Measurements from ENCODE around the gene MSL3. TPM values are rescaled to one million over a fixed set of nuclear protein-coding genes. Genes with fewer than 3 reads are reported as not detected.

MSL3 gene
- total RNA-seq, 1 donor from 2014 or later: 27.7 TPM

GRCh38 chrX:11787564-11787963 is 29.5 kb downstream of the MSL3 start:
- intact Hi-C loops (cut with DNase I): no loop called here
- Histone ChIP-seq H3K4me3 (peak overlapping the region; percentile 16), H3K36me3 (no peaks in the 10 kb centered on the region), H3K9me3 (no peaks in the 10 kb centered on the region), H3K4me1 (no peaks in the 10 kb centered on the region), H3K27me3 (no peaks in the 10 kb centered on the region), H3K27ac (no peak overlapping the region)
- DNase-seq (peak; percentile 69), ATAC-seq (peak; percentile 73)
- TF ChIP-seq CTCF (IDR thresholded peaks at IDR 0.05): peak; percentile 53

GRCh38 chrX:11789809-11790208 is 31.8 kb downstream of the MSL3 start:
- intact Hi-C loops (cut with DNase I): no loop called here
- no peak overlapping the region for H3K4me3 ChIP-seq
- H3K36me3 ChIP-seq: no peaks in the 10 kb centered on the region
- no peak for DNase-seq
- no peak overlapping the region for H3K27ac ChIP-seq
- no peaks in the 10 kb centered on the region for H3K4me1 ChIP-seq
- no peaks in the 10 kb centered on the region for H3K9me3 ChIP-seq
- no peak for ATAC-seq
- no peak for TF ChIP-seq CTCF (IDR thresholded peaks at IDR 0.05)
- H3K27me3 ChIP-seq: no peaks in the 10 kb centered on the region

- Histone ChIP-seq H3K9me3 (no peaks in the 10 kb centered on the region), H3K27ac (no peak overlapping the region), H3K4me1 (no peaks in the 10 kb centered on the region), H3K36me3 (no peaks in the 10 kb centered on the region), H3K4me3 (no peak overlapping the region), H3K27me3 (no peaks in the 10 kb centered on the region)
- intact Hi-C loops (cut with DNase I): no loop called here
- TF ChIP-seq CTCF (IDR thresholded peaks at IDR 0.05): no peak
- no peak for DNase-seq
- no peak for ATAC-seq
Observed at GRCh38 chrX:11791090-11791489, 33.1 kb downstream of the MSL3 start.

DNA sequence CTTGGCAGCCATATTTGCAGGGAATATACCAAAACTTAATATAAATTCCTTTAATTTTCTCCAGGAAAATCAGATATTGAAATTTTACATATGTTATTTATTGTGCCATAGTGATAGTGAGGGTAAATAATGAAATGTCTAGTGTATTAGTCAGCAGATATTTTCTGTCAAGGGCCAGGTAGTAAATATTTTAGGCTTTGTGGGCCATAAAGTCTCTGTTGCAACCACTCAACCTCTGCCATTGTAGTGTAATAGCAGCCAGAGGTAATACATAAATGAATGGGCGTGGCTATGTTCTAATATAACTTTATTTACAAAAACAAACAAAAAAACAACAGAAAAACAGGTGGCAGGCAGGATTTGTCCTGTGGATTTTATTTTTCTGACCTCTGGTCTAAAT is 33.5 kb downstream of the MSL3 start:
- Histone ChIP-seq H3K27ac (no peak overlapping the region), H3K4me3 (no peak overlapping the region), H3K4me1 (no peaks in the 10 kb centered on the region), H3K27me3 (no peaks in the 10 kb centered on the region), H3K9me3 (no peaks in the 10 kb centered on the region), H3K36me3 (no peaks in the 10 kb centered on the region)
- DNase-seq (no peak), ATAC-seq (no peak)
- intact Hi-C loops (cut with DNase I): no loop called here
- TF ChIP-seq CTCF (IDR thresholded peaks at IDR 0.05): no peak

DNA sequence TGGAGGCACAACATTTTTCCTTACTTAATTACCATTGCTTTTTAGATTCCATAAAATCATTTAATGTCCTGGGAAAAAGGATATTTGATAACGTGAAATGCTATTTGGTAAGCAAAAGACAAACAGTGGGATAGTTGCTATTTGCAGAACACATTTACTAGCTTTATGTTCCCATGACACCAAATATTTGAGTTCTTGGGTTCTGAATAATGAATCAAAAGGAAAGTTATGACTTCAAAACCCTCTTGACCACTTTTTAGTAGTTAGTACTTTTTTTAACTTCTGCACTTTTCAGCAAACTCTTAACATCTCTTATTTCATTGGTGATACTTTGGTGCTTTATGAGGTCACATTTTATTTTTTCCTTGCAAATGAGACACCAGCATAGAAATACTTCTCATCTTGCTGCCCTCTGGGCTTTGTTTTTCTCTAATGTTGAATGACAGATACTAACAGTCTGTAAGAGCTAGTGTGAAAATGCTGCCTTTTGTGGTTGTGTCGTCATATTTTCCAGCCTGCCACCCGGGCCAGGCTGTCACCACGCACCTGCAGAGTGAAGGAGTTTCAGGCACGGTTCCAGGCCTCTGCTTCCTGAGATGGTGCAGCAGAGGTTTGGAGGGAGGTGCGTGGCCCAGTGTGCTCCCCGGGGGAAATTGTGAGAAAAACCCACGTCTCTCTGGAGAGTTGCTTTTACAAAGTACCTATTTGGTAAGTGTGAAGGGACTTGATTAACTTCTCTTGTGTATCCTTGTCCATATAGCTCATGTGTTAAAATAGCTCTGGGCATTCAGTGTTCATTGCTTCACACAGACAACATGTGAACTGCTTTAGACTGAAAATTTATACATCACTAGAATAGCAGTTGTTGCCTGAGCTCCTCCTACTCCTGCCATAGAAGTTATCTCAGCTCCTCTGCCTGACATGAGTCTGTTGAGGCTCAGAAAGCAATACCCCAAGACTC is 34.7 kb downstream of the MSL3 start:
- Histone ChIP-seq H3K4me1 (no peaks in the 10 kb centered on the region), H3K27me3 (no peaks in the 10 kb centered on the region), H3K9me3 (no peaks in the 10 kb centered on the region), H3K36me3 (no peaks in the 10 kb centered on the region), H3K27ac (no peak overlapping the region), H3K4me3 (no peak overlapping the region)
- TF ChIP-seq CTCF (IDR thresholded peaks at IDR 0.05): no peak
- DNase-seq: no peak
- peak; percentile 17 for ATAC-seq
- intact Hi-C loops (cut with DNase I): no loop called here
